ENCODE measurements around the gene FGF2. TPM values are rescaled to one million over a fixed set of nuclear protein-coding genes. Genes with fewer than 3 reads are reported as not detected.
"Not testable (repeated sequence)": the region's sequence is repeated elsewhere in the genome, so short reads cannot be mapped to it uniquely, and the experiment has no call there.

Gene FGF2
- total and polyA plus RNA-seq, 5 experiments from 2014 or later = not detected

GRCh38 chr4:122932763-122933162 is 106.1 kb downstream of the FGF2 start:
- no peaks in the 10 kb centered on the region for H3K27me3 Mint-ChIP-seq
- DNase-seq = no peak
- POLR2A ChIA-PET = interaction anchor here (0.6 kb wide), 1 partner anchor 613 kb away, joined by 4 read pairs; no protein-coding TSS in a partner anchor
- H3K27ac Mint-ChIP-seq = peak overlapping the region in 1 of 10 donors; percentile 60
- H3K4me1 Mint-ChIP-seq = peaks cover 0 to 2% (median under 1%) of the 10 kb centered on the region in 4 donors
- ATAC-seq = no peak
- H3K4me3 Mint-ChIP-seq = no peak overlapping the region
- H3K36me3 Mint-ChIP-seq = peaks cover 0 to 79% (median 21%) of the 10 kb centered on the region in 3 donors
- no peaks in the 10 kb centered on the region for H3K9me3 Mint-ChIP-seq

GRCh38 chr4:122945136-122945535 is 118.5 kb downstream of the FGF2 start:
- peaks cover 7 to 69% (median 38%) of the 10 kb centered on the region in 3 donors for H3K36me3 Mint-ChIP-seq
- H3K9me3 Mint-ChIP-seq, H3K27ac Mint-ChIP-seq, ATAC-seq, H3K27me3 Mint-ChIP-seq, H3K4me3 Mint-ChIP-seq, POLR2A ChIA-PET, H3K4me1 Mint-ChIP-seq: not testable (repeated sequence)
- peak in 2 of 10 donors; percentile 5 to 7 for DNase-seq

- peaks cover 0 to 6% (median 3%) of the 10 kb centered on the region in 4 donors for H3K4me1 Mint-ChIP-seq
- H3K27me3 Mint-ChIP-seq = no peaks in the 10 kb centered on the region
- H3K9me3 Mint-ChIP-seq = peaks cover 0 to 2% (median 0%) of the 10 kb centered on the region in 9 donors
- H3K27ac Mint-ChIP-seq = no peak overlapping the region
- no peak for ATAC-seq
- POLR2A ChIA-PET = no interaction called here
- no peak for DNase-seq
- peaks cover 14 to 73% (median 45%) of the 10 kb centered on the region in 3 donors for H3K36me3 Mint-ChIP-seq
- H3K4me3 Mint-ChIP-seq = no peak overlapping the region
Measured at GRCh38 chr4:122946142-122946541, 119.5 kb downstream of the FGF2 start.

Other genes with a start within 250 kb of the FGF2 start
- gene IL21, start 205.8 kb upstream of the FGF2 start, total RNA-seq = not detected
- not detected for gene IL21, start 205.8 kb upstream of the FGF2 start, polyA plus RNA-seq
- gene BBS12, start 94.1 kb upstream of the FGF2 start, total RNA-seq = 1 to 10 TPM; 1.9 to 2.4 TPM
- 1 to 10 TPM in 2 of 3 donors, under 1 TPM in 1; 0.46 to 1.5 (median 1.1) TPM for gene BBS12, start 94.1 kb upstream of the FGF2 start, polyA plus RNA-seq
- 1 to 10 TPM; 3.1 TPM for gene NUDT6, start 95.8 kb downstream of the FGF2 start, total RNA-seq
- 1 to 10 TPM; 2.5 to 3.1 (median 2.9) TPM for gene NUDT6, start 95.8 kb downstream of the FGF2 start, polyA plus RNA-seq